ENCODE data around the gene ABLIM2. TPM values are rescaled to one million over a fixed set of nuclear protein-coding genes. Genes with fewer than 3 reads are reported as not detected.

Gene ABLIM2
- total and polyA plus RNA-seq, 2 of the 8 experiments (the other 6 are each of a cell fraction or from before 2014, with no cell fraction given) = 2.8 to 3.0 TPM

- TF ChIP-seq CTCF (IDR thresholded peaks at IDR 0.05; ENCODE audit: control extremely low read depth in 1 of 3, insufficient read depth in 1 of 3, low read depth in 1 of 3, low read length in 3 of 3) = no peak
Measured at GRCh38 chr4:8060632-8061031, 98.0 kb downstream of the ABLIM2 start (continued).

Data from H1 (cell line).